HCT116 (cell line): ENCODE data around the gene ACP3. TPM values are rescaled to one million over a fixed set of nuclear protein-coding genes. Genes with fewer than 3 reads are reported as not detected.

Source experiments
- ATAC-seq: fragments of 200-7000 bp; cut with Tn5 transposase; 2 replicates; pipeline ENCODE4 v1.9.1; 2020; ENCODE audit warnings: mild to moderate bottlenecking, moderate library complexity
- BruUV-seq: library from RNA; stranded (reverse); fragments of 400-500 nt; replicated peaks from 2 replicates; lab custom pipeline; 2021; lab: Mats Ljungman, UMichigan
- CTCF ChIA-PET: fragments of 300-600 bp; sonication (Branson Sonifier 250); formaldehyde crosslinking; loops from one replicate; lab custom pipeline; 2021; ENCODE audit warnings: antibody characterized with exemption; lab: Charles Lee
- POLR2A ChIA-PET: fragments of 300-600, 350-600 bp; sonication (Branson Sonifier 250); formaldehyde crosslinking; loops from one replicate; lab custom pipeline; 2021; ENCODE audit warnings: antibody characterized with exemption; lab: Charles Lee
- RAD21 ChIA-PET, 2 experiments: fragments of 300-600 bp; sonication (Branson Sonifier 250); formaldehyde crosslinking; loops; one replicate each; lab custom pipeline; 2023; ENCODE audit warnings: low total read pairs in 2 of 2; ENCODE audit not compliant: uncharacterized antibody in 2 of 2, unreplicated experiment in 2 of 2, low non-redundant PET in 1 of 2; lab: Charles Lee
- DNase-seq: peaks from one replicate; pipeline ENCODE4 v3.0.0-alpha.2; 2010; ENCODE audit warnings: low read depth, low spot score
- H2AFZ ChIP-seq: fragments of 200-600 bp; shearing (Covaris generic), sonication (generic); 2 replicates; pipeline ENCODE4 v1.6.1; 2017; ENCODE audit warnings: low read depth, mixed run types, mixed read lengths, antibody characterized with exemption, low read length; ENCODE audit not compliant: poor library complexity, severe bottlenecking
- H3K27ac ChIP-seq: 2 replicates; pipeline ENCODE4 v1.5.1; 2012; ENCODE audit warnings: low read depth, low read length
- H3K27me3 ChIP-seq: fragments of 200-600 bp; sonication (generic); 2 replicates; pipeline ENCODE4 v1.6.1; 2016; ENCODE audit warnings: mixed run types, low read length, mixed read lengths; ENCODE audit not compliant: insufficient read depth
- H3K36me3 ChIP-seq, 2 experiments: fragments of 200-500 bp in 1 of 2; fragments of 200-600 bp in 1 of 2; sonication (Bioruptor generic) in 1 of 2; sonication (generic) in 1 of 2; 2 replicates each; pipeline versions ENCODE4 v1.5.1 to v1.6.1; 2014 to 2016; ENCODE audit warnings: low read length in 2 of 2, inconsistent platforms in 1 of 2, mixed read lengths in 1 of 2, mixed run types in 1 of 2; ENCODE audit not compliant: insufficient read depth in 2 of 2, control insufficient read depth in 1 of 2
- H3K4me1 ChIP-seq, 2 experiments: fragments of 200-600 bp in 1 of 2; sonication (generic) in 1 of 2; 2 replicates each; pipeline versions ENCODE4 v1.5.1 to v1.6.1; 2012 to 2017; ENCODE audit warnings: low read length in 2 of 2, inconsistent platforms in 1 of 2, mild to moderate bottlenecking in 1 of 2, mixed read lengths in 1 of 2, mixed run types in 1 of 2, moderate library complexity in 1 of 2; ENCODE audit not compliant: insufficient read depth in 2 of 2, control insufficient read depth in 1 of 2
- H3K4me2 ChIP-seq: fragments of 200-600 bp; sonication (generic); 2 replicates; pipeline ENCODE4 v1.6.1; 2017; ENCODE audit warnings: mixed run types, low read length, mixed read lengths
- H3K4me3 ChIP-seq, 2 experiments: fragments of 200-600 bp in 1 of 2; sonication (generic) in 1 of 2; replicated peaks in 1 of 2; 2 replicates each; pipeline ENCODE4 v1.5.1; 2011 to 2016; ENCODE audit warnings: low read length in 2 of 2, control low read depth in 1 of 2, low read depth in 1 of 2, mild to moderate bottlenecking in 1 of 2, mixed read lengths in 1 of 2, mixed run types in 1 of 2
- H3K79me2 ChIP-seq: fragments of 200-600 bp; sonication (generic); 2 replicates; pipeline ENCODE4 v1.6.1; 2017; ENCODE audit warnings: mild to moderate bottlenecking, mixed run types, low read length, moderate library complexity, mixed read lengths; ENCODE audit not compliant: insufficient read depth
- H3K9ac ChIP-seq: fragments of 200-600 bp; sonication (generic); 2 replicates; pipeline ENCODE4 v1.6.1; 2016; ENCODE audit warnings: low read length, mixed read lengths
- H3K9me2 ChIP-seq: fragments of 200-600 bp; sonication (generic), shearing (Covaris generic); 2 replicates; pipeline ENCODE4 v1.6.1; 2017; ENCODE audit warnings: mixed run types, mild to moderate bottlenecking, moderate library complexity; ENCODE audit not compliant: insufficient read depth
- H3K9me3 ChIP-seq, 2 experiments: fragments of 200-500 bp in 1 of 2; fragments of 200-600 bp in 1 of 2; sonication (Bioruptor generic) in 1 of 2; sonication (generic) in 1 of 2; 2 replicates each; pipeline ENCODE4 v1.6.1; 2014 to 2017; ENCODE audit warnings: low read length in 2 of 2, mixed read lengths in 2 of 2, inconsistent platforms in 1 of 2, low read depth in 1 of 2, mild to moderate bottlenecking in 1 of 2, mixed run types in 1 of 2, moderate library complexity in 1 of 2; ENCODE audit not compliant: control insufficient read depth in 1 of 2, insufficient read depth in 1 of 2
- H4K20me1 ChIP-seq: fragments of 200-600 bp; sonication (generic), shearing (Covaris generic); 2 replicates; pipeline ENCODE4 v1.6.1; 2017; ENCODE audit warnings: mixed run types, mild to moderate bottlenecking, moderate library complexity; ENCODE audit not compliant: insufficient read depth
- CBX3 ChIP-seq: IDR thresholded peaks from 2 replicates; pipeline ENCODE4 v1.6.1; 2012; ENCODE audit warnings: low read depth
- EGR1 ChIP-seq: IDR thresholded peaks from 2 replicates; pipeline ENCODE4 v1.6.1; 2012; ENCODE audit warnings: low read depth
- ELF1 ChIP-seq: IDR thresholded peaks from 2 replicates; pipeline ENCODE4 v1.6.1; 2012; ENCODE audit warnings: low read depth, borderline replicate concordance
- EZH2 ChIP-seq: fragments of 200-600 bp; sonication (generic); IDR thresholded peaks from 2 replicates; pipeline ENCODE4 v1.6.1; 2017; ENCODE audit warnings: antibody characterized with exemption, mixed run types
- EZH2phosphoT487 ChIP-seq: fragments of 200-600 bp; IDR thresholded peaks from 2 replicates; pipeline ENCODE4 v1.6.1; 2018; ENCODE audit warnings: antibody characterized with exemption, borderline replicate concordance
- FOSL1 ChIP-seq: IDR thresholded peaks from 2 replicates; pipeline ENCODE4 v1.6.1; 2012; ENCODE audit warnings: low read depth
- JUND ChIP-seq: IDR thresholded peaks from 2 replicates; pipeline ENCODE4 v1.6.1; 2012
- MAX ChIP-seq: IDR thresholded peaks from 2 replicates; pipeline ENCODE4 v1.6.1; 2012
- POLR2AphosphoS5 ChIP-seq: IDR thresholded peaks from 2 replicates; pipeline ENCODE4 v1.6.1; 2011; ENCODE audit warnings: mild to moderate bottlenecking, low read depth, low read length, moderate library complexity
- RAD21 ChIP-seq: IDR thresholded peaks from 2 replicates; pipeline ENCODE4 v1.6.1; 2012; ENCODE audit warnings: low read depth, mild to moderate bottlenecking
- REST ChIP-seq: IDR thresholded peaks from 2 replicates; pipeline ENCODE4 v1.6.1; 2012; ENCODE audit warnings: low read depth
- SP1 ChIP-seq: IDR thresholded peaks from 2 replicates; pipeline ENCODE4 v1.6.1; 2012; ENCODE audit warnings: low read depth
- SRF ChIP-seq: IDR thresholded peaks from 2 replicates; pipeline ENCODE4 v1.6.1; 2012; ENCODE audit warnings: low read depth
- TCF7L2 ChIP-seq: IDR thresholded peaks from 2 replicates; pipeline ENCODE4 v1.7.0; 2011; ENCODE audit warnings: borderline replicate concordance, inconsistent platforms; ENCODE audit not compliant: insufficient read depth, insufficient read length; ENCODE audit errors: extremely low read depth
- ZFX ChIP-seq: fragments of 450-650 bp; IDR thresholded peaks from 2 replicates; pipeline ENCODE4 v1.6.1; 2017
- intact Hi-C: fragments of 100-400 bp; cut with micrococcal nuclease; formaldehyde crosslinking; loops from 2 replicates; pipeline ENCODE4 v1.10.0; 2022
- total RNA-seq: library from RNA; stranded (reverse); gene quantifications from one replicate; pipeline ENCODE4 v1.2.1, GENCODE V29; 2021; ENCODE audit not compliant: unreplicated experiment

ACP3 gene
- total RNA-seq, 1 experiment from 2014 or later, result 0.79 TPM

- no peak for TF ChIP-seq SRF
- TF ChIP-seq TCF7L2, result no peak
- no peak for TF ChIP-seq JUND
- TF ChIP-seq SP1, result no peak
- TF ChIP-seq POLR2AphosphoS5, result no peak
These were observed 88.0 kb downstream of the ACP3 start (continued) for GRCh38 chr3:132405188-132405587.

GRCh38 chr3:132405609-132406299 lies 88.5 kb downstream of the ACP3 start:
- DNase-seq, result no peak
- Histone ChIP-seq H2AFZ (no peak overlapping the region), H4K20me1 (no peaks in the 10 kb centered on the region), H3K4me2 (no peak overlapping the region), H3K36me3 (no peaks in the 10 kb centered on the region), H3K4me1 (no peaks in the 10 kb centered on the region), H3K27ac (no peak overlapping the region), H3K4me3 (no peak overlapping the region), H3K9ac (no peak overlapping the region), H3K27me3 (peaks cover 16% of the 10 kb centered on the region; the same call in 1 of the 2 replicates), H3K9me3 (no peaks in the 10 kb centered on the region), H3K79me2 (no peaks in the 10 kb centered on the region), H3K9me2 (no peaks in the 10 kb centered on the region)
- ChIA-PET POLR2A (no interaction called here), CTCF (no interaction called here), RAD21 (no interaction called here)
- TF ChIP-seq ZFX (no peak), CBX3 (no peak), SP1 (no peak), MAX (no peak), EZH2phosphoT487 (no peak), REST (no peak), ELF1 (no peak), JUND (no peak), EZH2 (no peak), FOSL1 (no peak), POLR2AphosphoS5 (no peak), RAD21 (no peak), SRF (no peak), EGR1 (no peak)
- intact Hi-C loops, result no loop called here
- no TSS peak for BruUV-seq
- ATAC-seq, result no peak
